Keratinocyte (primary cell): ENCODE data around the gene MOB4. TPM values are rescaled to one million over a fixed set of nuclear protein-coding genes. Genes with fewer than 3 reads are reported as not detected.

Experiments used
- DNase-seq: peaks from one replicate; pipeline ENCODE4 v3.0.0-alpha.2; 2011; ENCODE audit warnings: low read depth, missing footprints, low spot score
- FAIRE-seq: peaks from 2 replicates; lab custom pipeline; 2011; peaks lifted over from hg19 to GRCh38; lab: Jason Lieb, UNC
- H2AFZ ChIP-seq: 2 replicates; pipeline ENCODE4 v1.6.0; 2012; ENCODE audit warnings: low read length, control low read depth, inconsistent platforms; ENCODE audit not compliant: control insufficient read depth
- H3K27ac ChIP-seq: 2 replicates; pipeline ENCODE4 v1.5.1; 2011; ENCODE audit warnings: low read length; ENCODE audit not compliant: control insufficient read depth, insufficient read depth
- H3K27me3 ChIP-seq: 3 replicates; pipeline ENCODE4 v1.6.0; 2011; ENCODE audit warnings: low read length; ENCODE audit not compliant: control insufficient read depth, insufficient read depth; ENCODE audit errors: extremely low read depth
- H3K36me3 ChIP-seq, 2 experiments: 2 replicates in 1 of 2; 3 replicates in 1 of 2; pipeline ENCODE4 v1.5.1; 2011; ENCODE audit warnings: low read length in 2 of 2, mild to moderate bottlenecking in 1 of 2; ENCODE audit not compliant: control insufficient read depth in 2 of 2, insufficient read depth in 2 of 2; ENCODE audit errors: extremely low read depth in 1 of 2
- H3K4me1 ChIP-seq: 3 replicates; pipeline ENCODE4 v1.5.1; 2011; ENCODE audit warnings: low read length; ENCODE audit not compliant: control insufficient read depth, insufficient read depth; ENCODE audit errors: extremely low read depth
- H3K4me2 ChIP-seq: 3 replicates; pipeline ENCODE4 v1.6.0; 2011; ENCODE audit warnings: low read depth, low read length; ENCODE audit not compliant: control insufficient read depth, insufficient read depth; ENCODE audit errors: extremely low read depth
- H3K4me3 ChIP-seq, 3 experiments: fragments of 200-600 bp in 1 of 3; sonication (generic) in 1 of 3; 2 replicates in 2 of 3; 3 replicates in 1 of 3; pipeline ENCODE4 v1.5.1; 2011 to 2016; ENCODE audit warnings: low read length in 3 of 3, mild to moderate bottlenecking in 3 of 3, control low read depth in 2 of 3, inconsistent platforms in 1 of 3, low read depth in 1 of 3, mixed read lengths in 1 of 3, mixed run types in 1 of 3, moderate library complexity in 1 of 3; ENCODE audit not compliant: control insufficient read depth in 2 of 3, insufficient read depth in 2 of 3; ENCODE audit errors: extremely low read depth in 1 of 3
- H3K79me2 ChIP-seq: 2 replicates; pipeline ENCODE4 v1.6.0; 2012; ENCODE audit warnings: low read length; ENCODE audit not compliant: control insufficient read depth, insufficient read depth
- H3K9ac ChIP-seq: 3 replicates; pipeline ENCODE4 v1.6.0; 2011; ENCODE audit warnings: low read length; ENCODE audit not compliant: control insufficient read depth, insufficient read depth; ENCODE audit errors: extremely low read depth
- H3K9me1 ChIP-seq: 3 replicates; pipeline ENCODE4 v1.6.0; 2011; ENCODE audit warnings: low read length; ENCODE audit not compliant: control insufficient read depth, insufficient read depth; ENCODE audit errors: extremely low read depth
- H3K9me3 ChIP-seq: 2 replicates; pipeline ENCODE4 v1.5.1; 2012; ENCODE audit warnings: low read depth, low read length; ENCODE audit not compliant: control insufficient read depth
- H4K20me1 ChIP-seq: 3 replicates; pipeline ENCODE4 v1.6.0; 2011; ENCODE audit warnings: low read length; ENCODE audit not compliant: control insufficient read depth, insufficient read depth; ENCODE audit errors: extremely low read depth
- EZH2 ChIP-seq: IDR thresholded peaks from one replicate; pipeline ENCODE4 v1.6.1; 2012; ENCODE audit warnings: inconsistent platforms, mild to moderate bottlenecking, low read length, moderate library complexity
- dilution Hi-C: fragments of 300-500 bp; cut with MboI; formaldehyde crosslinking; loops from one replicate; pipeline ENCODE4 v1.7.0; 2020; ENCODE audit warnings: low sequenced_read_pairs; ENCODE audit not compliant: extremely low pct_ligation_motif_present
- polyA minus RNA-seq, 3 experiments: library from RNA; depleted of rRNA, polyadenylated mRNA; stranded (reverse); fragments of >200 nt; gene quantifications; 1 replicate in 1 of 3; 2 replicates in 1 of 3; 3 replicates in 1 of 3; pipeline ENCODE4 v1.2.3, GENCODE V29; 2011
- polyA plus RNA-seq, 5 experiments: library from polyadenylated mRNA; depleted of rRNA in 3 of 5; stranded (reverse) in 3 of 5; stranded (forward) in 1 of 5; unstranded in 1 of 5; fragments of >200 nt; gene quantifications; 1 replicate in 1 of 5; 2 replicates in 3 of 5; 3 replicates in 1 of 5; pipeline versions ENCODE4 v1.2.1 to v1.2.3, GENCODE V29; 2011 to 2012; ENCODE audit warnings: missing spikeins in 2 of 5, low read depth in 1 of 5, low replicate concordance in 1 of 5
- TF ChIP-seq, protein P1 (sequence below), 3 experiments: IDR thresholded peaks in 1 of 3; conservative IDR thresholded peaks in 1 of 3; optimal IDR thresholded peaks in 1 of 3; 2 replicates in 2 of 3; 3 replicates in 1 of 3; pipeline versions ENCODE3 to v1.5.1; 2011; ENCODE audit warnings: low read length in 3 of 3, mild to moderate bottlenecking in 3 of 3, moderate library complexity in 2 of 3, control low read depth in 1 of 3, inconsistent platforms in 1 of 3; ENCODE audit not compliant: insufficient read depth in 2 of 3; ENCODE audit errors: extremely low read depth in 1 of 3

Gene MOB4
- polyA plus RNA-seq = 25.9 to 53.6 TPM (median 37.6 TPM) in 3 replicates
- polyA plus RNA-seq (2011; ENCODE audit: low read depth) = 15.7 TPM
- 29.8 and 58.2 TPM in 2 replicates for polyA plus RNA-seq (2011; cell fraction: cytosol; rRNA removed)
- polyA plus RNA-seq (2011; cell fraction: nucleus; rRNA removed) = 20.3 and 39.2 TPM in 2 replicates
- polyA plus RNA-seq (2012; ENCODE audit: low replicate concordance) = 33.7 and 34.7 TPM in 2 replicates
- polyA minus RNA-seq = 7.6 to 36.5 TPM (median 11.0 TPM) in 3 replicates
- polyA minus RNA-seq (2011; cell fraction: cytosol; rRNA and poly(A)+ RNA removed) = 16.9 TPM
- 7.9 and 18.5 TPM in 2 replicates for polyA minus RNA-seq (2011; cell fraction: nucleus; rRNA and poly(A)+ RNA removed)

GRCh38 chr2:197515739-197516392, at the start of gene MOB4:
TSS of gene MOB4 (plus strand) at chr2:197516066. CDS start at chr2:197516087, 21 bp downstream.
- Histone ChIP-seq H3K4me3 (peak within 1 kb of the TSS; percentile 69 to 93 (median 78)), H3K27me3 (no peaks in the 10 kb centered on the region), H3K4me1 (peaks cover 13% of the 10 kb centered on the region), H3K4me2 (peak within 1 kb of the TSS; percentile 88), H3K9ac (peak within 1 kb of the TSS; percentile 94), H3K36me3 (no peaks in the 10 kb centered on the region), H3K79me2 (peaks cover 53% of the 10 kb centered on the region), H3K27ac (peak within 1 kb of the TSS; percentile 83), H3K9me1 (no peaks in the 10 kb centered on the region), H2AFZ (peak within 1 kb of the TSS; percentile 100), H4K20me1 (peaks cover 5% of the 10 kb centered on the region), H3K9me3 (no peaks in the 10 kb centered on the region)
- FAIRE-seq = peak; percentile 66
- no peak for TF ChIP-seq EZH2
- TF ChIP-seq, protein P1, sequence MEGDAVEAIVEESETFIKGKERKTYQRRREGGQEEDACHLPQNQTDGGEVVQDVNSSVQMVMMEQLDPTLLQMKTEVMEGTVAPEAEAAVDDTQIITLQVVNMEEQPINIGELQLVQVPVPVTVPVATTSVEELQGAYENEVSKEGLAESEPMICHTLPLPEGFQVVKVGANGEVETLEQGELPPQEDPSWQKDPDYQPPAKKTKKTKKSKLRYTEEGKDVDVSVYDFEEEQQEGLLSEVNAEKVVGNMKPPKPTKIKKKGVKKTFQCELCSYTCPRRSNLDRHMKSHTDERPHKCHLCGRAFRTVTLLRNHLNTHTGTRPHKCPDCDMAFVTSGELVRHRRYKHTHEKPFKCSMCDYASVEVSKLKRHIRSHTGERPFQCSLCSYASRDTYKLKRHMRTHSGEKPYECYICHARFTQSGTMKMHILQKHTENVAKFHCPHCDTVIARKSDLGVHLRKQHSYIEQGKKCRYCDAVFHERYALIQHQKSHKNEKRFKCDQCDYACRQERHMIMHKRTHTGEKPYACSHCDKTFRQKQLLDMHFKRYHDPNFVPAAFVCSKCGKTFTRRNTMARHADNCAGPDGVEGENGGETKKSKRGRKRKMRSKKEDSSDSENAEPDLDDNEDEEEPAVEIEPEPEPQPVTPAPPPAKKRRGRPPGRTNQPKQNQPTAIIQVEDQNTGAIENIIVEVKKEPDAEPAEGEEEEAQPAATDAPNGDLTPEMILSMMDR (optimal IDR thresholded peaks at IDR 0.05 in 1 of 3, IDR thresholded peaks at IDR 0.05 in 1 of 3, conservative IDR thresholded peaks at IDR 0.05 in 1 of 3; ENCODE audit: extremely low read depth in 1 of 3, insufficient read depth in 2 of 3, low read length in 3 of 3) = no peak
- dilution Hi-C loops = no loop called here
- no peak for DNase-seq

- H3K27me3 ChIP-seq = no peaks in the 10 kb centered on the region
- no peak overlapping the region for H3K4me2 ChIP-seq
- peaks cover 9 to 14% of the 10 kb centered on the region in 2 experiments for H3K36me3 ChIP-seq
- H3K4me1 ChIP-seq = no peaks in the 10 kb centered on the region
- no peak overlapping the region for H2AFZ ChIP-seq
- TF ChIP-seq, protein P1 (optimal IDR thresholded peaks at IDR 0.05 in 1 of 3, IDR thresholded peaks at IDR 0.05 in 1 of 3, conservative IDR thresholded peaks at IDR 0.05 in 1 of 3; ENCODE audit: extremely low read depth in 1 of 3, insufficient read depth in 2 of 3, low read length in 3 of 3) = no peak
- TF ChIP-seq EZH2 = no peak
- no peaks in the 10 kb centered on the region for H3K9me1 ChIP-seq
- H3K4me3 ChIP-seq = no peak overlapping the region
- no peaks in the 10 kb centered on the region for H4K20me1 ChIP-seq
- dilution Hi-C loops = no loop called here
- no peak overlapping the region for H3K27ac ChIP-seq
- DNase-seq (no peak), FAIRE-seq (no peak)
- H3K79me2 ChIP-seq = no peaks in the 10 kb centered on the region
- no peak overlapping the region for H3K9ac ChIP-seq
- H3K9me3 ChIP-seq = no peaks in the 10 kb centered on the region
These were observed 43.7 kb upstream of the MOB4 start for GRCh38 chr2:197472166-197472565.
